T-helper 1 cell (primary cell): ENCODE data around the gene FOXO3.
"Not testable (repeated sequence)": the region's sequence is repeated elsewhere in the genome, so short reads cannot be mapped to it uniquely, and the experiment has no call there.

Source experiments
- DNase-seq, 5 donors: peaks; one replicate each; pipeline ENCODE4 v3.0.0-alpha.2; 2012 to 2020

FOXO3 gene

GRCh38 chr6:108633436-108633835 lies 72.7 kb downstream of the FOXO3 start:
- no peak for DNase-seq

- DNase-seq = peak in 1 of 5 donors; percentile 32
Measured at GRCh38 chr6:108635505-108636226, 74.9 kb downstream of the FOXO3 start.

- DNase-seq = no peak
Measured at GRCh38 chr6:108637963-108638362, 77.2 kb downstream of the FOXO3 start.

- DNase-seq = no peak
Measured at GRCh38 chr6:108638993-108639392, 78.3 kb downstream of the FOXO3 start.

- no peak for DNase-seq
Measured at GRCh38 chr6:108640104-108640503, 79.4 kb downstream of the FOXO3 start.

GRCh38 chr6:108643184-108643583 lies 82.5 kb downstream of the FOXO3 start:
- no peak for DNase-seq

GRCh38 chr6:108644252-108644651 lies 83.5 kb downstream of the FOXO3 start:
- no peak for DNase-seq

- DNase-seq = no peak
Measured at GRCh38 chr6:108648191-108648590, 87.5 kb downstream of the FOXO3 start.

- no peak for DNase-seq
Measured at GRCh38 chr6:108650325-108650724, 89.6 kb downstream of the FOXO3 start.

- DNase-seq = no peak
Measured at GRCh38 chr6:108650781-108651180, 90.1 kb downstream of the FOXO3 start.

GRCh38 chr6:108651340-108652227 lies 90.9 kb downstream of the FOXO3 start:
- DNase-seq = no peak

GRCh38 chr6:108652375-108652774 lies 91.7 kb downstream of the FOXO3 start:
- no peak for DNase-seq

GRCh38 chr6:108653949-108654348 lies 93.2 kb downstream of the FOXO3 start:
- no peak for DNase-seq

GRCh38 chr6:108654465-108655106 lies 93.9 kb downstream of the FOXO3 start:
- DNase-seq = no peak

GRCh38 chr6:108655806-108656651 lies 95.3 kb downstream of the FOXO3 start:
- DNase-seq = no peak

- DNase-seq = no peak
Measured at GRCh38 chr6:108656836-108657235, 96.1 kb downstream of the FOXO3 start.

- no peak for DNase-seq
Measured at GRCh38 chr6:108658174-108658573, 97.5 kb downstream of the FOXO3 start.

- not testable (repeated sequence) for DNase-seq
Measured at GRCh38 chr6:108658785-108659184, 98.1 kb downstream of the FOXO3 start.

GRCh38 chr6:108660251-108660650 lies 99.5 kb downstream of the FOXO3 start:
- no peak for DNase-seq

- no peak for DNase-seq
Measured at GRCh38 chr6:108661430-108661829, 100.7 kb downstream of the FOXO3 start.

- no peak for DNase-seq
Measured at GRCh38 chr6:108661982-108662381, 101.3 kb downstream of the FOXO3 start.

- no peak for DNase-seq
Measured at GRCh38 chr6:108662702-108663101, 102.0 kb downstream of the FOXO3 start.
